Astrocyte (in vitro differentiated cells and primary cell): Measurements from ENCODE around the gene RTEL1. TPM values are rescaled to one million over a fixed set of nuclear protein-coding genes. Genes with fewer than 3 reads are reported as not detected.

Experiments
- DNase-seq: peaks from one replicate; pipeline ENCODE4 v3.0.0-alpha.2; 2010; ENCODE audit warnings: low read depth
- FAIRE-seq: peaks from 2 replicates; lab custom pipeline; 2011; peaks lifted over from hg19 to GRCh38; lab: Jason Lieb, UNC
- H2AFZ ChIP-seq: 2 replicates; pipeline ENCODE4 v1.6.0; 2012; ENCODE audit warnings: low read depth, low read length, inconsistent platforms
- H3K27ac ChIP-seq: 2 replicates; pipeline ENCODE4 v1.5.1; 2011; ENCODE audit warnings: low read depth, low read length, inconsistent platforms
- H3K27me3 ChIP-seq: 2 replicates; pipeline ENCODE4 v1.6.0; 2011; ENCODE audit warnings: low read length, inconsistent platforms; ENCODE audit not compliant: insufficient read depth
- H3K36me3 ChIP-seq: 2 replicates; pipeline ENCODE4 v1.5.1; 2011; ENCODE audit warnings: low read length, inconsistent platforms; ENCODE audit not compliant: insufficient read depth
- H3K4me1 ChIP-seq: 2 replicates; pipeline ENCODE4 v1.5.1; 2011; ENCODE audit warnings: low read length, inconsistent platforms; ENCODE audit not compliant: insufficient read depth
- H3K4me2 ChIP-seq: 2 replicates; pipeline ENCODE4 v1.6.0; 2012; ENCODE audit warnings: low read length, inconsistent platforms
- H3K4me3 ChIP-seq: 2 replicates; pipeline ENCODE4 v1.5.1; 2011; ENCODE audit warnings: low read depth, mild to moderate bottlenecking, low read length, inconsistent platforms; ENCODE audit not compliant: insufficient read depth
- H3K79me2 ChIP-seq: 2 replicates; pipeline ENCODE4 v1.6.0; 2012; ENCODE audit warnings: mild to moderate bottlenecking, low read length, inconsistent platforms; ENCODE audit not compliant: insufficient read depth
- H3K9ac ChIP-seq: 2 replicates; pipeline ENCODE4 v1.6.0; 2012; ENCODE audit warnings: mild to moderate bottlenecking, low read length, inconsistent platforms
- H3K9me3 ChIP-seq: 2 replicates; pipeline ENCODE4 v1.5.1; 2012; ENCODE audit warnings: low read depth, mild to moderate bottlenecking, low read length, inconsistent platforms; ENCODE audit not compliant: insufficient read depth
- H4K20me1 ChIP-seq: 2 replicates; pipeline ENCODE4 v1.6.0; 2012; ENCODE audit warnings: low read length, inconsistent platforms; ENCODE audit not compliant: insufficient read depth
- H3K27ac Mint-ChIP-seq: one replicate; pipeline ENCODE4 v1.8.0; 2021; ENCODE audit warnings: mild to moderate bottlenecking, mixed read lengths; ENCODE audit not compliant: unreplicated experiment
- H3K27me3 Mint-ChIP-seq: one replicate; pipeline ENCODE4 v1.8.0; 2021; ENCODE audit warnings: low read depth, mixed read lengths; ENCODE audit not compliant: unreplicated experiment
- H3K36me3 Mint-ChIP-seq: one replicate; pipeline ENCODE4 v1.8.0; 2021; ENCODE audit warnings: low read depth, mixed read lengths; ENCODE audit not compliant: unreplicated experiment
- H3K4me1 Mint-ChIP-seq: one replicate; pipeline ENCODE4 v1.8.0; 2021; ENCODE audit warnings: low read depth, mixed read lengths; ENCODE audit not compliant: unreplicated experiment
- H3K4me3 Mint-ChIP-seq: one replicate; pipeline ENCODE4 v1.8.0; 2021; ENCODE audit warnings: mild to moderate bottlenecking, moderate library complexity, mixed read lengths; ENCODE audit not compliant: unreplicated experiment
- H3K9me3 Mint-ChIP-seq: one replicate; pipeline ENCODE4 v1.8.0; 2021; ENCODE audit warnings: mild to moderate bottlenecking, mixed read lengths; ENCODE audit not compliant: unreplicated experiment
- CTCF ChIP-seq: IDR thresholded peaks from 2 replicates; pipeline ENCODE4 v1.5.1; 2011; ENCODE audit warnings: low read depth, mild to moderate bottlenecking, inconsistent platforms, low read length, moderate library complexity; ENCODE audit not compliant: insufficient read depth
- EZH2 ChIP-seq: IDR thresholded peaks from 2 replicates; pipeline ENCODE4 v1.6.1; 2012; ENCODE audit warnings: mild to moderate bottlenecking, low read length, inconsistent platforms; ENCODE audit not compliant: insufficient read depth
- total RNA-seq: library from RNA; stranded (reverse); gene quantifications from 2 replicates; pipeline ENCODE4 v1.2.1, GENCODE V29; 2021

The RTEL1 gene
- total RNA-seq, 1 donor from 2014 or later, result 15.5 TPM

GRCh38 chr20:63642527-63643247, 15.4 kb upstream of the RTEL1 start:
- peaks cover 4% of the 10 kb centered on the region for H4K20me1 ChIP-seq
- H3K9ac ChIP-seq, result no peak overlapping the region

GRCh38 chr20:63643499-63643898, 14.6 kb upstream of the RTEL1 start:
- Histone ChIP-seq H4K20me1 (peaks cover 7% of the 10 kb centered on the region), H3K36me3 (no peaks in the 10 kb centered on the region), H3K9me3 (no peaks in the 10 kb centered on the region), H3K4me3 (no peak overlapping the region), H3K9ac (no peak overlapping the region), H2AFZ (no peak overlapping the region), H3K27ac (no peak overlapping the region), H3K4me1 (peaks cover 6% of the 10 kb centered on the region), H3K79me2 (no peaks in the 10 kb centered on the region), H3K4me2 (no peak overlapping the region), H3K27me3 (no peaks in the 10 kb centered on the region)
- Mint-ChIP-seq H3K4me1 (peaks cover 4% of the 10 kb centered on the region), H3K9me3 (no peaks in the 10 kb centered on the region), H3K27me3 (peaks cover 2% of the 10 kb centered on the region), H3K27ac (no peak overlapping the region), H3K4me3 (no peak overlapping the region), H3K36me3 (peaks cover 8% of the 10 kb centered on the region)
- TF ChIP-seq EZH2, result no peak
- TF ChIP-seq CTCF, result no peak
- no peak for DNase-seq
- no peak for FAIRE-seq

More at GRCh38 chr20:63642527-63643247, 15.4 kb upstream of the RTEL1 start:
- TF ChIP-seq EZH2 (no peak), CTCF (no peak)
- peak overlapping the region; percentile 75 for H3K4me3 Mint-ChIP-seq
- peak overlapping the region; percentile 82 for H3K4me2 ChIP-seq
- H3K27ac ChIP-seq, result no peak overlapping the region
- H3K4me3 ChIP-seq, result peak overlapping the region; percentile 46
- peaks cover 4% of the 10 kb centered on the region for H3K4me1 Mint-ChIP-seq
- H3K27me3 Mint-ChIP-seq, result no peaks in the 10 kb centered on the region
- H3K79me2 ChIP-seq, result no peaks in the 10 kb centered on the region
- H3K27ac Mint-ChIP-seq, result no peak overlapping the region
- FAIRE-seq (no peak), DNase-seq (no peak)
- H3K9me3 Mint-ChIP-seq, result no peaks in the 10 kb centered on the region
- no peaks in the 10 kb centered on the region for H3K9me3 ChIP-seq
- peaks cover 6% of the 10 kb centered on the region for H3K4me1 ChIP-seq
- H3K36me3 ChIP-seq, result no peaks in the 10 kb centered on the region
- no peaks in the 10 kb centered on the region for H3K27me3 ChIP-seq
- H3K36me3 Mint-ChIP-seq, result peaks cover 8% of the 10 kb centered on the region
- H2AFZ ChIP-seq, result no peak overlapping the region

GRCh38 chr20:63643946-63644345, 14.2 kb upstream of the RTEL1 start:
- no peaks in the 10 kb centered on the region for H3K79me2 ChIP-seq
- H3K4me2 ChIP-seq, result no peak overlapping the region
- Mint-ChIP-seq H3K4me3 (no peak overlapping the region), H3K27me3 (peaks cover 5% of the 10 kb centered on the region), H3K9me3 (no peaks in the 10 kb centered on the region), H3K27ac (no peak overlapping the region), H3K36me3 (peaks cover 8% of the 10 kb centered on the region), H3K4me1 (peaks cover 4% of the 10 kb centered on the region)
- H3K4me3 ChIP-seq, result no peak overlapping the region
- no peaks in the 10 kb centered on the region for H3K27me3 ChIP-seq
- no peak overlapping the region for H3K27ac ChIP-seq
- TF ChIP-seq CTCF (no peak), EZH2 (no peak)
- no peak overlapping the region for H2AFZ ChIP-seq
- no peak overlapping the region for H3K9ac ChIP-seq
- no peaks in the 10 kb centered on the region for H3K9me3 ChIP-seq
- no peaks in the 10 kb centered on the region for H3K36me3 ChIP-seq
- peaks cover 6% of the 10 kb centered on the region for H3K4me1 ChIP-seq
- H4K20me1 ChIP-seq, result peaks cover 11% of the 10 kb centered on the region
- FAIRE-seq, result no peak
- DNase-seq, result no peak
